ENCODE data around the gene C21orf91. TPM values are rescaled to one million over a fixed set of nuclear protein-coding genes. Genes with fewer than 3 reads are reported as not detected.

Gene C21orf91
- total RNA-seq, 1 experiment from 2014 or later, result 16.9 TPM

- intact Hi-C loops (cut with micrococcal nuclease; ENCODE audit: unreplicated experiment), result loop anchor here (1.0 to 2.0 kb wide), 2 partner anchors 24 to 49 kb away; partner anchors contain the start of gene C21orf91
- Mint-ChIP-seq H3K4me3 (ENCODE audit: unreplicated experiment) (peak overlapping the region; percentile 33), H3K27ac (ENCODE audit: unreplicated experiment) (no peak overlapping the region), H3K36me3 (ENCODE audit: insufficient read depth, unreplicated experiment) (peaks cover 6% of the 10 kb centered on the region), H3K27me3 (ENCODE audit: insufficient read depth, unreplicated experiment) (no peaks in the 10 kb centered on the region), H3K9me3 (ENCODE audit: unreplicated experiment) (no peaks in the 10 kb centered on the region), H3K4me1 (ENCODE audit: low read depth, unreplicated experiment) (peaks cover 16% of the 10 kb centered on the region)
- Histone ChIP-seq H3K27me3 (replicated peaks; ENCODE audit: control insufficient read depth, insufficient read depth, low read length) (no peaks in the 10 kb centered on the region), H3K9me3 (no peaks in the 10 kb centered on the region), H3K36me3 (ENCODE audit: control insufficient read depth, insufficient read depth, low read length) (no peaks in the 10 kb centered on the region; the same call in 1 of the 2 replicates), H3K4me1 (peaks cover 10% of the 10 kb centered on the region), H3K4me3 (ENCODE audit: low read depth, low read length) (no peak overlapping the region)
- ChIA-PET CTCF (no interaction called here), POLR2A (no interaction called here)
- BruUV-seq (replicated peaks), result no TSS peak
- no peak for TF ChIP-seq CTCF (IDR thresholded peaks at IDR 0.05; ENCODE audit: insufficient read depth in 1 of 2, low read depth in 1 of 2, low read length in 1 of 2, severe bottlenecking in 1 of 2, unreplicated experiment in 1 of 2)
- DNase-seq, result no peak
Measured at GRCh38 chr21:17795146-17796036, 23.8 kb downstream of the C21orf91 start.

- Histone ChIP-seq H3K36me3 (ENCODE audit: control insufficient read depth, insufficient read depth, low read length) (no peaks in the 10 kb centered on the region; the same call in 1 of the 2 replicates), H3K27me3 (replicated peaks; ENCODE audit: control insufficient read depth, insufficient read depth, low read length) (no peaks in the 10 kb centered on the region), H3K9me3 (no peaks in the 10 kb centered on the region), H3K4me1 (peaks cover 10% of the 10 kb centered on the region), H3K4me3 (ENCODE audit: low read depth, low read length) (no peak overlapping the region)
- intact Hi-C loops (cut with micrococcal nuclease; ENCODE audit: unreplicated experiment), result no loop called here
- CTCF ChIA-PET, result no interaction called here
- TF ChIP-seq CTCF (IDR thresholded peaks at IDR 0.05; ENCODE audit: insufficient read depth in 1 of 2, low read depth in 1 of 2, low read length in 1 of 2, severe bottlenecking in 1 of 2, unreplicated experiment in 1 of 2), result no peak
- BruUV-seq (replicated peaks), result no TSS peak
- H3K4me3 Mint-ChIP-seq (ENCODE audit: unreplicated experiment), result no peak overlapping the region
- DNase-seq, result no peak
- peaks cover 16% of the 10 kb centered on the region for H3K4me1 Mint-ChIP-seq (ENCODE audit: low read depth, unreplicated experiment)
- POLR2A ChIA-PET, result no interaction called here
- no peaks in the 10 kb centered on the region for H3K27me3 Mint-ChIP-seq (ENCODE audit: insufficient read depth, unreplicated experiment)
- H3K27ac Mint-ChIP-seq (ENCODE audit: unreplicated experiment), result no peak overlapping the region
- no peaks in the 10 kb centered on the region for H3K9me3 Mint-ChIP-seq (ENCODE audit: unreplicated experiment)
- H3K36me3 Mint-ChIP-seq (ENCODE audit: insufficient read depth, unreplicated experiment), result peaks cover 6% of the 10 kb centered on the region
Measured at GRCh38 chr21:17794518-17795145, 24.5 kb downstream of the C21orf91 start.

- DNase-seq, result no peak
- Histone ChIP-seq H3K4me3 (ENCODE audit: low read depth, low read length) (no peak overlapping the region), H3K36me3 (ENCODE audit: control insufficient read depth, insufficient read depth, low read length) (no peaks in the 10 kb centered on the region; the same call in 1 of the 2 replicates), H3K27me3 (replicated peaks; ENCODE audit: control insufficient read depth, insufficient read depth, low read length) (no peaks in the 10 kb centered on the region), H3K4me1 (peaks cover 10% of the 10 kb centered on the region), H3K9me3 (no peaks in the 10 kb centered on the region)
- no peak for TF ChIP-seq CTCF (IDR thresholded peaks at IDR 0.05; ENCODE audit: insufficient read depth in 1 of 2, low read depth in 1 of 2, low read length in 1 of 2, severe bottlenecking in 1 of 2, unreplicated experiment in 1 of 2)
- H3K9me3 Mint-ChIP-seq (ENCODE audit: unreplicated experiment), result no peaks in the 10 kb centered on the region
- peaks cover 9% of the 10 kb centered on the region for H3K4me1 Mint-ChIP-seq (ENCODE audit: low read depth, unreplicated experiment)
- no peak overlapping the region for H3K27ac Mint-ChIP-seq (ENCODE audit: unreplicated experiment)
- H3K27me3 Mint-ChIP-seq (ENCODE audit: insufficient read depth, unreplicated experiment), result no peaks in the 10 kb centered on the region
- CTCF ChIA-PET, result no interaction called here
- POLR2A ChIA-PET, result no interaction called here
- BruUV-seq (replicated peaks), result no TSS peak
- intact Hi-C loops (cut with micrococcal nuclease; ENCODE audit: unreplicated experiment), result no loop called here
- H3K36me3 Mint-ChIP-seq (ENCODE audit: insufficient read depth, unreplicated experiment), result peaks cover 6% of the 10 kb centered on the region
- no peak overlapping the region for H3K4me3 Mint-ChIP-seq (ENCODE audit: unreplicated experiment)
Measured at GRCh38 chr21:17793246-17794123, 25.7 kb downstream of the C21orf91 start.

Measured in Caco-2 (cell line).